AG04449 (cell line): ENCODE results near the gene BCL11A.

Source experiments
- CTCF ChIA-PET: fragments of 350-600 bp; formaldehyde crosslinking; extraction: SDS; loops from one replicate; lab custom pipeline; 2021; ENCODE audit warnings: antibody characterized with exemption; lab: Yijun Ruan, JAX
- POLR2A ChIA-PET: fragments of 400-600, 350-600 bp; formaldehyde crosslinking; extraction: SDS; loops from one replicate; lab custom pipeline; 2020; ENCODE audit warnings: antibody characterized with exemption, inconsistent platforms; lab: Yijun Ruan, JAX
- DNase-seq: peaks from one replicate; pipeline ENCODE4 v3.0.0-alpha.2; 2010; ENCODE audit warnings: low read depth, low spot score
- H3K4me3 ChIP-seq: 2 replicates; pipeline ENCODE4 v1.5.1; 2011; ENCODE audit warnings: low read depth, mild to moderate bottlenecking, control low read depth, low read length
- TF ChIP-seq, protein P1 (sequence below): IDR thresholded peaks from one replicate; pipeline ENCODE4 v1.5.1; 2011; ENCODE audit warnings: mild to moderate bottlenecking, moderate library complexity, low read length, control low read depth, inconsistent platforms; ENCODE audit not compliant: insufficient read depth; ENCODE audit errors: missing control alignments

Gene BCL11A

GRCh38 chr2:60504049-60504448 is 49.4 kb downstream of the BCL11A start:
- POLR2A ChIA-PET: no interaction called here

GRCh38 chr2:60502144-60502543 is 51.3 kb downstream of the BCL11A start:
- TF ChIP-seq, protein P1, sequence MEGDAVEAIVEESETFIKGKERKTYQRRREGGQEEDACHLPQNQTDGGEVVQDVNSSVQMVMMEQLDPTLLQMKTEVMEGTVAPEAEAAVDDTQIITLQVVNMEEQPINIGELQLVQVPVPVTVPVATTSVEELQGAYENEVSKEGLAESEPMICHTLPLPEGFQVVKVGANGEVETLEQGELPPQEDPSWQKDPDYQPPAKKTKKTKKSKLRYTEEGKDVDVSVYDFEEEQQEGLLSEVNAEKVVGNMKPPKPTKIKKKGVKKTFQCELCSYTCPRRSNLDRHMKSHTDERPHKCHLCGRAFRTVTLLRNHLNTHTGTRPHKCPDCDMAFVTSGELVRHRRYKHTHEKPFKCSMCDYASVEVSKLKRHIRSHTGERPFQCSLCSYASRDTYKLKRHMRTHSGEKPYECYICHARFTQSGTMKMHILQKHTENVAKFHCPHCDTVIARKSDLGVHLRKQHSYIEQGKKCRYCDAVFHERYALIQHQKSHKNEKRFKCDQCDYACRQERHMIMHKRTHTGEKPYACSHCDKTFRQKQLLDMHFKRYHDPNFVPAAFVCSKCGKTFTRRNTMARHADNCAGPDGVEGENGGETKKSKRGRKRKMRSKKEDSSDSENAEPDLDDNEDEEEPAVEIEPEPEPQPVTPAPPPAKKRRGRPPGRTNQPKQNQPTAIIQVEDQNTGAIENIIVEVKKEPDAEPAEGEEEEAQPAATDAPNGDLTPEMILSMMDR: no peak
- DNase-seq: no peak
- CTCF ChIA-PET: interaction anchor here (0.8 to 2.4 kb wide), 2 partner anchors 9 to 27 kb away, joined by 3 to 9 read pairs; no protein-coding TSS in a partner anchor
- H3K4me3 ChIP-seq: no peak overlapping the region
- POLR2A ChIA-PET: no interaction called here

More at GRCh38 chr2:60504049-60504448, 49.4 kb downstream of the BCL11A start:
- CTCF ChIA-PET: interaction anchor here (1.0 to 2.4 kb wide), 5 partner anchors 8 to 46 kb away, joined by 3 to 9 read pairs (median 4); no protein-coding TSS in a partner anchor
- no peak for DNase-seq
- no peak overlapping the region for H3K4me3 ChIP-seq
- TF ChIP-seq, protein P1: peak; percentile 17

DNA sequence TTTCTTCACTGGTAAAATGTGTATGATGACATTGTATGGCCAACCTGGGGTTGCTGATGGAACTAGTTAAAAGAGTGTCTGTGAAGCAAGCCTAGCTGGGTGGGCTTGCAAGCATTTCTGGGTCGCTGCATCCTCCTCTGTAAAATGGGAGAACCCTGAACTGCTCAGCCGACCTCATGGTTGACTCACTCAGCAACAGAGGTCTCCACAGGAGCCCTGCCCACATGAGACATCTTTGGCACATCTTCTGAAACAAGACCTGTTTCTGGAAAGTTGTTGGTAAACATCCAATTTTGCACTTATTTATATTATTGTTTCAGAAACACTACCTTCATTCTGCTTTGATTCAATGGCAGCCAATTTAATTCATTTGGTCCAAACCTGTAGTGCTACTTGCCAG is 52.6 kb downstream of the BCL11A start:
- TF ChIP-seq, protein P1: no peak
- no peak overlapping the region for H3K4me3 ChIP-seq
- POLR2A ChIA-PET: no interaction called here
- CTCF ChIA-PET: interaction anchor here (0.7 kb wide), 1 partner anchor 18 kb away, joined by 4 read pairs; no protein-coding TSS in a partner anchor
- DNase-seq: no peak

DNA sequence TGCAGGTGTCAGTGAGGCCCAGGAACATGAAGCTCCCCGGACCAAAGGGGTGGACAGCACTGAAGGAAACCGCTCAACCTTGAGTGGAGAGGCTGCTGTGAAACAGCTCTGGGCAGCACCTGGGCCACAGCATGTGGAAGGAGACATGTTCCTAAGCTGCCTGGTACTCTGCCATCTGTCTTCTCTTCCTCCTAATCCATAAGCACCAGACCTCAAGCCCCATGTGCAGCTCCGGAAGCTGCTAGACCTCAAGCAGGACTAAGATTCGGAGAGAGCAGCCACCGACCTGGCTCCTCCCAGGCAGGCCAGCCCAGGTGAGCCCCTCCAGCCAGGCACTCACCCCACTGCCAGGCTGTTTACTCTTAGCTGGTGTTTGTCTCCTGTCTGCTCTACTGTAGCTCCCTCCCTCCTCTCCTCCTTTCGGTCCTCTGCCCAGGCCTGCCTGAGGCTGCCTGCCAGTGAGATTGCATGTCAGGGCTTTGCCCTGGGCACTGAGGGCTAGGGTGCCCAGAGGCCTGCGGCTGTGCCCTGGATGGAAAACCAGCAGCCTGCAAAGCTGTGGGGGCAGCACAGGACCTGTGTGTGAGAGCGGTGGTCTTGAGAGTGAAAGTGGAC is 53.7 kb downstream of the BCL11A start:
- POLR2A ChIA-PET: interaction anchor here (1.7 kb wide), 1 partner anchor 8 kb away, joined by 5 read pairs; no protein-coding TSS in a partner anchor
- no peak for DNase-seq
- no peak overlapping the region for H3K4me3 ChIP-seq
- CTCF ChIA-PET: interaction anchor here (0.7 to 2.2 kb wide), 4 partner anchors 9 to 82 kb away, joined by 3 to 14 read pairs (median 5); no protein-coding TSS in a partner anchor
- TF ChIP-seq, protein P1: no peak

- CTCF ChIA-PET: interaction anchor here (0.7 to 2.2 kb wide), 6 partner anchors 9 to 83 kb away, joined by 3 to 14 read pairs (median 3); no protein-coding TSS in a partner anchor
- POLR2A ChIA-PET: interaction anchor here (1.7 kb wide), 1 partner anchor 9 kb away, joined by 5 read pairs; no protein-coding TSS in a partner anchor
- H3K4me3 ChIP-seq: no peak overlapping the region
- TF ChIP-seq, protein P1: no peak
- no peak for DNase-seq
Measured at GRCh38 chr2:60498816-60499429, 54.5 kb downstream of the BCL11A start.
